Lung (tissue), 12 donors: Measurements from ENCODE around the gene TRAF3. TPM values are rescaled to one million over a fixed set of nuclear protein-coding genes. Genes with fewer than 3 reads are reported as not detected.

Experiments used
- ATAC-seq: fragments of 200-7000 bp; cut with Tn5 transposase; one replicate; pipeline ENCODE4 v1.9.1; 2020; ENCODE audit warnings: moderate number of reproducible peaks; ENCODE audit not compliant: insufficient read depth, low FRiP score
- DNase-seq, 3 donors: peaks; one replicate each; pipeline ENCODE4 v3.0.0-alpha.2; 2013 to 2017
- H3K27ac ChIP-seq, 2 donors: one replicate each; pipeline ENCODE4 v1.5.1; 2013; ENCODE audit warnings: mild to moderate bottlenecking in 2 of 2, moderate library complexity in 2 of 2, control low read depth in 1 of 2, inconsistent platforms in 1 of 2, low read depth in 1 of 2, low read length in 1 of 2
- H3K27me3 ChIP-seq, 3 donors: one replicate each; pipeline ENCODE4 v1.5.1; 2013; ENCODE audit warnings: low read length in 2 of 3; ENCODE audit not compliant: control insufficient read depth in 3 of 3, insufficient read depth in 3 of 3
- H3K36me3 ChIP-seq, 4 donors: one replicate each; pipeline ENCODE4 v1.5.1; 2013; ENCODE audit warnings: low read length in 4 of 4, mild to moderate bottlenecking in 1 of 4, moderate library complexity in 1 of 4; ENCODE audit not compliant: control insufficient read depth in 4 of 4, insufficient read depth in 4 of 4
- H3K4me1 ChIP-seq, 5 donors: one replicate each; pipeline ENCODE4 v1.5.1; 2013; ENCODE audit warnings: low read length in 5 of 5, mild to moderate bottlenecking in 2 of 5, moderate library complexity in 1 of 5; ENCODE audit not compliant: control insufficient read depth in 5 of 5, insufficient read depth in 5 of 5
- H3K4me3 ChIP-seq: one replicate; pipeline ENCODE4 v1.5.1; 2013; ENCODE audit warnings: mild to moderate bottlenecking, control low read depth, moderate library complexity
- H3K9ac ChIP-seq, 2 donors: one replicate each; pipeline ENCODE4 v1.5.1; 2013; ENCODE audit warnings: low read length in 2 of 2, control low read depth in 1 of 2; ENCODE audit not compliant: insufficient read depth in 1 of 2
- H3K9me3 ChIP-seq, 4 donors: one replicate each; pipeline ENCODE4 v1.5.1; 2013; ENCODE audit warnings: low read length in 3 of 4, mild to moderate bottlenecking in 1 of 4, moderate library complexity in 1 of 4; ENCODE audit not compliant: control insufficient read depth in 4 of 4, insufficient read depth in 3 of 4
- WGBS, 2 donors: extraction: QIAGEN DNeasy Blood & Tissue Kit; methylation state at CpG; one replicate each; pipeline ENCODE4 v1.1.7; 2013; 5-methylcytosine and 5-hydroxymethylcytosine counted together
- polyA plus RNA-seq, 2 donors: library from polyadenylated mRNA; stranded (reverse); fragments of 200-250 nt; gene quantifications; one replicate each; pipeline ENCODE4 v1.2.1, GENCODE V29; 2013
- total RNA-seq, 2 donors: library from RNA; depleted of rRNA in 1 of 2; stranded (reverse); fragments of >200 nt in 1 of 2; gene quantifications; one replicate each; pipeline ENCODE4 v1.2.1, GENCODE V29; 2014 to 2021
- TF ChIP-seq, protein P1 (sequence below): IDR thresholded peaks from 2 replicates; pipeline ENCODE4 v1.5.1; 2012; ENCODE audit warnings: mild to moderate bottlenecking; ENCODE audit errors: control extremely low read depth, extremely low read depth
- donor health status: control.
- donor health status: control.
- donor health status: Bipolar disorder and iron deficiency.
- donor health status: healthy.
- donor health status: DM: yes; HTN: yes; CAD: no.

TRAF3 gene
- total and polyA plus RNA-seq, 4 donors = 5.7 to 25.5 (median 18.7) TPM

DNA sequence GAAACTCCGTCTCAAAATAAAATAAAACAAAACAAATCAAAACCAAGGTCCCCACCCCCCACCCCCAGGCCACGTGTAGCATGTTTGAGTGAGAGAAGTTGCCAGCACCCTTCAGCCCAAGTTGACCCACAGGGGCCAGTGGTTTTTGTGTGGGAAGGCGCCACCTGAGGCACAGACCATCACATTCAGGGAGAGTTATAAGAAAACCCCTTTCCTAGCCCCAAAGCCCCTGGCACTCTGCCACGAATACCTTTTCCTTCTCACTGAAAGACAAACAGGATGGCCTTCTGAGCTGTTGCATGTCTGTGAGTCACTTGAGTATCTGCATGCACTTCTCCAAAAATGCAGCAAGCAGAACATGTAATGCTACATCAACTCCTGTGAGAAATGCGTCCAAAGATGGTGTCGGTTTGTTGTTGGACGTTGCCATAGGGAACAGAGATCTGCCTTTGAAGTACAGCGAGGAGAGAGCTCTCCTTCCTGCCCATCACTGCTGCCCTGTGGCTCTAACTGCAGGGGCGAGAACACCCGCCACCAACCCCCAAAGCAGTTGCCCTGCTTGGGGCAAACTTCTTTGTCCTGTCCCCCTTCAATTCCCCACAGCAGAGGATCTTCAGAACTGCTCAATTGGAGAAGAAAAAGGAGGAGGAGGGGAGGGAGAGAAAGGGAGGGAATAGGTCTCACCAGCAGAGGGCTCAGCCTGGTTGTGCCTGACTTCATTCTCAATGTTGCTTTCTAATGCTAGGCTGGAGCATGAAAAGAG, 2.7 kb upstream of the TRAF3 start:
- ATAC-seq = no peak
- no peaks in the 10 kb centered on the region for H3K27me3 ChIP-seq
- no peaks in the 10 kb centered on the region for H3K36me3 ChIP-seq
- peaks cover 0 to 10% (median 5%) of the 10 kb centered on the region in 5 donors for H3K4me1 ChIP-seq
- no peak overlapping the region for H3K27ac ChIP-seq
- no peaks in the 10 kb centered on the region for H3K9me3 ChIP-seq
- TF ChIP-seq, protein P1, sequence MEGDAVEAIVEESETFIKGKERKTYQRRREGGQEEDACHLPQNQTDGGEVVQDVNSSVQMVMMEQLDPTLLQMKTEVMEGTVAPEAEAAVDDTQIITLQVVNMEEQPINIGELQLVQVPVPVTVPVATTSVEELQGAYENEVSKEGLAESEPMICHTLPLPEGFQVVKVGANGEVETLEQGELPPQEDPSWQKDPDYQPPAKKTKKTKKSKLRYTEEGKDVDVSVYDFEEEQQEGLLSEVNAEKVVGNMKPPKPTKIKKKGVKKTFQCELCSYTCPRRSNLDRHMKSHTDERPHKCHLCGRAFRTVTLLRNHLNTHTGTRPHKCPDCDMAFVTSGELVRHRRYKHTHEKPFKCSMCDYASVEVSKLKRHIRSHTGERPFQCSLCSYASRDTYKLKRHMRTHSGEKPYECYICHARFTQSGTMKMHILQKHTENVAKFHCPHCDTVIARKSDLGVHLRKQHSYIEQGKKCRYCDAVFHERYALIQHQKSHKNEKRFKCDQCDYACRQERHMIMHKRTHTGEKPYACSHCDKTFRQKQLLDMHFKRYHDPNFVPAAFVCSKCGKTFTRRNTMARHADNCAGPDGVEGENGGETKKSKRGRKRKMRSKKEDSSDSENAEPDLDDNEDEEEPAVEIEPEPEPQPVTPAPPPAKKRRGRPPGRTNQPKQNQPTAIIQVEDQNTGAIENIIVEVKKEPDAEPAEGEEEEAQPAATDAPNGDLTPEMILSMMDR = peak; percentile 62
- peak; percentile 76 to 88 (median 88) for DNase-seq
- no peak overlapping the region for H3K9ac ChIP-seq
- WGBS, 2 donors = 50 to 66% methylated on average over 10 of the region's 10 CpGs
- no peak overlapping the region for H3K4me3 ChIP-seq

DNA sequence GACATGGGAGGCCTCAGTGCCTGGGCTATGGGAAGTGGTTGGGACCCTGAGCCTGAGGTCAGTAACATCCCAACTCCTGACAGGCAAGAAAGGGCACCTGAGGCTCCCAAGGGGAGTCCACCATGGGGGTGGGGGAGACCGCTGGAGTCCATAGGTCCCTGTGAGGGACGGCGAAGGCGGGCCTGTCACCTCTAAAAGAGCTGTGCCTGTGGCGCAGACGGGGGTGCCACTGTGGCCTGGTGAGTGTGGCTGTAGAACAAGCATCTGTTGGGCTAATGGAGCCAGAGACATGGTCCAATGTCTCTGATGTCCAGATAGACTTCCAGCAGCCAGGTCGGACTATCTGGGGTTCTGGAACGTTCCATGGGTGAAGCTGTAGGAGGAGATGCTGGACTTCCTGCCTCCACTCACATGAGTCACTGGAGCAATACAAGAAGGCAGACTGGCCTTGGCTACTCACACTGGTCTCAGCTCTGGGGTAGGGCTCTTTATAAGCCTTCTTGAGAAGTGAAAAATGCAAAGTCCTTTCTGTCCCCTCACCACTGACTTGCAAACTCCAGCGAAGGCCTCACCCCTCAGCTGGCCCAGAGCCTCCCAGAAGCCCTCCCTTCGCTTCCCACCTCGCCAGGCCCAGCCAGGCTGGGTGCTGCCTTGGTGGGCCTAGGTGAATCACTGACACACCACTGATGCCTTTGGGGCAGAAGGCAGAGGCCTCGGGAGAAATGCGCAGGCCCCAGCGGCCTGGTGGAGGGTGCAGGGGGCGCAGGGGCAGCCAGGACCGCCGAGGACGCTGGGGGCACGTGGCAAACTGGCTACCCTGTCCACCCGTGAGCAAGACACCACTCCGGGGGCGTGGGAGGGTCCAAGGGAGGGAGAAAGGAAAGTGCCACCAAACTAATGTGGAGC, 1.1 kb upstream of the TRAF3 start:
- Histone ChIP-seq H3K9me3 (no peaks in the 10 kb centered on the region), H3K4me3 (no peak overlapping the region), H3K27ac (peak overlapping the region; percentile 26 to 89), H3K27me3 (no peaks in the 10 kb centered on the region), H3K4me1 (peaks cover 0 to 14% (median 7%) of the 10 kb centered on the region in 5 donors), H3K36me3 (no peaks in the 10 kb centered on the region), H3K9ac (no peak overlapping the region)
- ATAC-seq = no peak
- WGBS, 2 donors = 86 to 89% methylated on average over 22 of the region's 22 CpGs
- DNase-seq = peak in 2 of 3 donors; percentile 15 to 18
- TF ChIP-seq, protein P1 = no peak

DNA sequence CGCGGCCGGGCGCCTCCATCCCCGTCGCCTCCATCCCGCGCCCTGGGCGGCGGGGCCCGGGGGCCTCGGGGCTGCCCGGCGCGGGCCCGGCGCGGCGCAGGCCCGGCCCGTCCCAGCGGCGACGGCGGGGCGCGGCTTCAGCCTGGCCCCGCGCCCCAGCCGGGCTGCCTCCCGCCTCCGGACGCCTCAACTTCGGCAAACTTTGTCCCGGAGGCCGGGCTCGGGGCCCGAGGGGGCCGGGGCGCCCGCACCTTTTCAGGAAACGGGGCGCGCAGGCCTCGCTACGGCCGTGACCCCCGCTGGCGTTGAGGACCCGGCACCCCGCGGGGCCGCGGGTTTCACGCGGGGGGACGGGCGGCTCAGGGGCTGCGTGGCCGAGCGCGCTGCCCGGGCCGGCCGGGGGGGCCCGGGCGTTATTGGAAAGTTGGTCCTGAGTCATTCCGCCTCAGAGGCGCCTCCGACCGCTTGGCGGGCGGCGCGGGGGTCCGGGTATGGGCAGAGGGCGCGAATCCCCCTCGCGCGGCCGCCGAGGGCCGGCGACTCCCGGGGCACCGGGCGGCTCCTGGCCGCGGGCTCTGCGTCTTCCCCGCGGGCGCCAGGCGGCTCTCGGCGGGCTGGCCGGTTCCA, 575 bp downstream of the TRAF3 start:
- H3K4me3 ChIP-seq = peak overlapping the region; percentile 71
- H3K4me1 ChIP-seq = peaks cover 0 to 14% (median 7%) of the 10 kb centered on the region in 5 donors
- peak; percentile 12 for ATAC-seq
- H3K9me3 ChIP-seq = no peaks in the 10 kb centered on the region
- TF ChIP-seq, protein P1 = no peak
- 1% methylated on average over 38 to 98 of the region's 98 CpGs for WGBS, 2 donors
- H3K9ac ChIP-seq = peak overlapping the region; percentile 15 to 29
- peak overlapping the region; percentile 56 to 80 for H3K27ac ChIP-seq
- H3K36me3 ChIP-seq = no peaks in the 10 kb centered on the region
- no peaks in the 10 kb centered on the region for H3K27me3 ChIP-seq
- DNase-seq = peak in 2 of 3 donors; percentile 16 to 35
